ENCODE measurements around the gene ACVR2B. TPM values are rescaled to one million over a fixed set of nuclear protein-coding genes. Genes with fewer than 3 reads are reported as not detected.

Gene ACVR2B
- total and polyA plus RNA-seq, 2 donors, result 1.4 to 11.7 TPM

DNA sequence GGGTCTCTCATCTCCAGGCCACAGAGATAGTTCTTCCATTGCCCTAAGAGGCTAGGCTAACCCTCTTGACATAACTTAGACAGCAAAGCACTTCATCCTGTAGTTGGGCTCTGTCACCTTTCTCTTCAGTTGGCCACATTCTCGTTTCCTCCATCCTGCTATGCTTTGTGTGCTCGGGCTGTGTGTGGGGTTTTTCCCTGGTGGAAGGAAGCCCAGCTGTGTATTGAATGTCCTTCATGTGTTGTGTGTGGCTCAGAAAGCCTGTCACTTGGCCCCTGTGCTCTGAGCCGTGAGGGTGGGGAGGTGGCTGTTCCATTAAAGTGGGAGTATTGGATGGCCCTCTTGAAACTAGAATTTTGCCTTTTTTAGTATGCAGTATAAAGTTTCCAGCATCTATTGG is 33.6 kb downstream of the ACVR2B start:
- DNase-seq (ENCODE audit: extremely low spot score), result no peak
- Histone ChIP-seq H3K36me3 (ENCODE audit: insufficient read depth) (peaks cover 2% of the 10 kb centered on the region), H3K27ac (ENCODE audit: low read depth) (no peak overlapping the region), H3K4me3 (ENCODE audit: low read depth, low read length) (no peak overlapping the region), H3K4me1 (ENCODE audit: insufficient read depth) (no peaks in the 10 kb centered on the region)
- WGBS, result 82% methylated on average over 3 of the region's 3 CpGs

DNA sequence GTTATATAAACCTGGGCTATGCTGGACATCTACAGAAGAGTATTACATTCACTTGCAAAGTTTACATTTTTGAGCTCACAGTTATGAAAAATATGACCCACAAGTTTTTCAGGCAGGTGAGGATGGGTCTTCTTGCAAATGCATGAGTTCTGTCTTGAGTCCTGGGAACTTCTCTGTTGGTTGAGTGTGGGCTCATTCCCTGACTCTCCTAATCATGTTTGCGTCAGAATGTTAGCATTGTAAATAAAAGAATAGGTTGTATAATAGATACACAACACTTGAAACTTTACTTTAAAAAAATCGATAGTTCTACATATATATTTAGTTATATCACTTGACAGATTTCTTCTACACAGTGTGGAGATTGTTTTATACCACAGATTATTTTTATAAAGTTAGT is 35.3 kb downstream of the ACVR2B start:
- 97% methylated on average over 2 of the region's 2 CpGs for WGBS

DNA sequence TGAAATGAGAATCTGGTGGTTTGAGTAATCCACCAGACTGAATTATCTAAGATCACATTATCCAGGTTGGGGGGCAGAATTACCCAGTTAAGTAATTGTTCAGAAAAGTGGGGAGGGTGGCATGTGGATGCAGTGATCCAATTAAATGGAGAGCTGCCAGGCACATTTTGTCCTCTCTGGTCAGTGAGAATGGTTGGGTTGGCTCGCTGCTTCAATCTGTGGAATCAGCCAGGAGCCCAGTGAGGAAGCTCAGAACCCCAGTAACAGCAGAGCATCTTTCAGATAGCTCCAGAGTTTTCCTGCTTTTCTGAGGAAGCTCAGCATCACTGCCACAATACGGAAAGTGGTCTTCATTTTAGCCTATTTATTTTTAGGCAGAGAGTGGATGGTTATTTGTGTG is 36.1 kb downstream of the ACVR2B start:
- H3K4me1 ChIP-seq (ENCODE audit: insufficient read depth), result no peaks in the 10 kb centered on the region
- 97% methylated on average over 2 of the region's 2 CpGs for WGBS
- no peaks in the 10 kb centered on the region for H3K36me3 ChIP-seq (ENCODE audit: insufficient read depth)
- H3K27ac ChIP-seq (ENCODE audit: low read depth), result no peak overlapping the region
- H3K4me3 ChIP-seq (ENCODE audit: low read depth, low read length), result no peak overlapping the region
- no peak for DNase-seq (ENCODE audit: extremely low spot score)

More for the DNA sequence above, 35.3 kb downstream of the ACVR2B start:
- Histone ChIP-seq H3K4me3 (ENCODE audit: low read depth, low read length) (no peak overlapping the region), H3K27ac (ENCODE audit: low read depth) (no peak overlapping the region), H3K36me3 (ENCODE audit: insufficient read depth) (peaks cover 2% of the 10 kb centered on the region), H3K4me1 (ENCODE audit: insufficient read depth) (no peaks in the 10 kb centered on the region)
- no peak for DNase-seq (ENCODE audit: extremely low spot score)

DNA sequence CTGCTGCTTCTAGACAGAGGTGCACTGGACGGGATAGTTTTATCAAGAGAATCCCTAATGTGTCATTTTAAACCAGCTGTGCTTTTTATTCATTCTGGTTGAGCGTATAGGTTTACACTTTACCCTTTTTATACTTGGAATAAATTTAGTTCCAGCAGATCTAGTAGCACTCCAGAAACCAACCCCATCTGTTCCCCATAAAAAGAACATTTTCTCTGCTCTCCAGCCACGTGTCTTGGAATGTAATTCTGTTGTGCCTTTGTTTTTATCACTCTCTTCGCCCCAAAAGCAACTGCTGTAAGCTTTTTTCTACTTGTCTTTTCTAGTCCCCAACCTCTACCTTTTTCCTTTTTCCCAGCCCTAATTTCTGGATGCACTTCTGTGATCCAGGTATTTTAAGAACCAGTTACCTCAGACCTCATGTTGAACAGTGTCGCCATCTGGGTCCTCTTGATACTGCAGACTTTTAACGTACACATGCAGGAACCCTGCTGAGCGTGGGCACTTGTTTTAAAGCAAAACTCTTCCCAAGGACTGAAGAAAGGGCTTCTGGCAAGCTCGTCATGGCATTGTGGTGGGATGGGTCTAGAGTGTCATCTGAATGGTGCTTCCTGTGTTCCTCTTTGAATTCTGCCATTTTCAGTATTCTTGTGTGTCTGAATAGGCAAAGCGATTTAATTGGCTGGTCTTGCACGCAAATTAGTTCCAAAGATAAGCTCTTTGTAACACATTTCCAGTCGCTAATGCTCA is 36.8 kb downstream of the ACVR2B start:
- no peaks in the 10 kb centered on the region for H3K36me3 ChIP-seq (ENCODE audit: insufficient read depth)
- no peaks in the 10 kb centered on the region for H3K4me1 ChIP-seq (ENCODE audit: insufficient read depth)
- H3K4me3 ChIP-seq (ENCODE audit: low read depth, low read length), result no peak overlapping the region
- WGBS, result 82% methylated on average over 11 of the region's 11 CpGs
- no peak for DNase-seq (ENCODE audit: extremely low spot score)
- H3K27ac ChIP-seq (ENCODE audit: low read depth), result no peak overlapping the region

DNA sequence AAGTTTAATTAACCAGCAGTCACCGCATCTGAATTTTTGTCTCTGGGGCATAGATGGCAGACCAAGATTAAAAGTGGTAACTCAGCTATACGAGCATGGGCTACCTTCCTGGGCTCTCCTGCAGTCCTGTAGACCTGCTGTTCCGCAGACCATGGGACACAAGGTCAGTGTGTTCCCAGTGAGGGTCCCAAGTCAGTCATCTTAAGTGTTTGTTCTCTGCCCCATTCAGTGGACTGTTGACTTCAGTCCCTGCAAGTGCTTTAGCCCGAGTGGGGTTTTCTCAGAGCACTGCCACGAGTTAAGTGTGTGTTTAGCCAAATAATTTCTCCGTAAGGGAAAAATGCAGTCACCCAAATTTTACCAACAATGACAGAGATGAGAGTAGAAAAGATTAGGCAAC is 37.5 kb downstream of the ACVR2B start:
- WGBS, result 93% methylated on average over 6 of the region's 6 CpGs

DNA sequence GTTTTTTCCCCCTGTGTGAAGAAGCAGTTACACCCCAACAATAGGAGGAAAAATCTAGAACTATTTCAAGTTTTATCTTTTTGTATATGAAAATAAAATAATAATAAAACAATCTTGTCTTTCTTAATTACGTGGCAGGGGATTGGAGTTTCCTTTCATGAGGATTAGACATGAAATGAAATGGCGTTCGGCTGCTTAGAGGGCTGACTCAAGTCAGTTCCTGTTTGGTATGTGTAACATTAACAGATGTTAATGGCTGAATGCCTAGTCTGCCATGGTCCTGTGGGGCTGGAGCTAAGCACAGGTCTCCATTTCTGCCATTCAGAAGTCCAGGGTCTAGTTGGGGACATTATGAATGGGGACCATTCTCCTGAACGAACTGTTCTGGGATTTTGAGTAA is 39.3 kb downstream of the ACVR2B start:
- no peaks in the 10 kb centered on the region for H3K36me3 ChIP-seq (ENCODE audit: insufficient read depth)
- peaks cover 1% of the 10 kb centered on the region for H3K4me1 ChIP-seq (ENCODE audit: insufficient read depth)
- no peak overlapping the region for H3K27ac ChIP-seq (ENCODE audit: low read depth)
- WGBS, result 56% methylated on average over 4 of the region's 4 CpGs
- DNase-seq (ENCODE audit: extremely low spot score), result no peak
- no peak overlapping the region for H3K4me3 ChIP-seq (ENCODE audit: low read depth, low read length)

More for the DNA sequence above, 37.5 kb downstream of the ACVR2B start:
- Histone ChIP-seq H3K4me1 (ENCODE audit: insufficient read depth) (no peaks in the 10 kb centered on the region), H3K4me3 (ENCODE audit: low read depth, low read length) (no peak overlapping the region), H3K27ac (ENCODE audit: low read depth) (no peak overlapping the region), H3K36me3 (ENCODE audit: insufficient read depth) (no peaks in the 10 kb centered on the region)
- no peak for DNase-seq (ENCODE audit: extremely low spot score)

DNA sequence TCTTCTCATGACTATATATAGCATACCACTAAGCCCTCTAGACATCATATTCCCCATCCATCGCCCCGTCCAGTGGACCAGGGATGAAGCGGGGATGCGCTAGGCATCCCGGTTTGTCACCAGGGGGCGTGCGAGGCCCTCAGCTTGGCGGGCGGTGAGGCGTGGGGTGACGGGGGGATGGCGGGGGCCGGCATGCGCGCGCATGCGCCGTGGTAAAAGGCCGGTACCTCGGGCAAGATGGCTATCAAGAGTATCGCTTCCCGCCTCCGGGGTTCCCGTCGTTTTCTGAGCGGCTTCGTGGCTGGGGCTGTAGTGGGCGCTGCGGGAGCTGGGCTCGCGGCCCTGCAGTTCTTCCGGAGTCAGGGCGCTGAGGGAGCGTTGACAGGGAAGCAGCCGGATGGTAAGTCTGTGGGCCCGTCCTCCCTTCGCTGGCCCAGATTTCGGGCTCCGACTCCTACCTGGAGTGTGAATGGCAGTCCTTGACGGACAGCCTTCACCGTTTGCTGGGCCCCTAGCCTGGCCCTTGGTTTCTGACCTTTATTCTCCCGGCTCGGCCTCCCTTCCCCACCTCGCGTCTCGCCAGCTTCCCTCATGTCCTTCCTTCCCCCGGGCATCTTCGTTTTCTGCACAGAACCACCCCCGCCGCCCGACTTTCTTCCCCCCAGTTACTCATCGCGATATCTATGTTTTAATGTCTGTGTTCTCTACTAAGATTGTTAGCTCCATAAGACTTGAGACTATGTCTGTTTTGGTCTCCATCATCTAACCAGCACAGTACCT is 42.6 kb downstream of the ACVR2B start, which contains the start of gene EXOG:
Gene EXOG, plus strand, starts transcription at position 210 of the 780 bp plus-strand sequence. Its CDS starts 28 bp downstream, at position 238.
- Histone ChIP-seq H3K27ac (ENCODE audit: low read depth) (peak within 1 kb of the TSS; percentile 68), H3K36me3 (ENCODE audit: insufficient read depth) (no peaks in the 10 kb centered on the region), H3K4me1 (ENCODE audit: insufficient read depth) (peaks cover 1% of the 10 kb centered on the region), H3K4me3 (ENCODE audit: low read depth, low read length) (peak within 1 kb of the TSS; percentile 76)
- WGBS, result under 1% methylated on average over 53 of the region's 53 CpGs
- peak; percentile 67 for DNase-seq (ENCODE audit: extremely low spot score)

DNA sequence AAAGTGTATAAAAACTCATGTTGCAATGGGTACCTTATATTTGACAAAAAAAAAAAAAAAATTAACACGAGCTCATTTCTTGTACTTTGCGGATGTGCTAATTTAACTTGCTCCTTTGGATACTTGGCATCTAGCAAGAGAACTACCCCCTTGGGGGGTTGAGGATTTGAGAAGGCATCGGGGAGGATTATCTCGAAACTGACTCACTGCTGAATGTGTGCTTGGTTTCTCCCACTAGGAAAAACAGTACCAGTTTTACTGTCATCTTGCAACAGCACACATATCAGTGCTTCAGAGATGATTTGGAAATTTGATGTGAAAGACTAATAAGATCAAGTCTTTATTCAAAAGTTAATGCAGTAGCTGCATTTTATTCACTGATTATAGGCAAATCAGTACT is 43.3 kb downstream of the ACVR2B start:
- no peaks in the 10 kb centered on the region for H3K36me3 ChIP-seq (ENCODE audit: insufficient read depth)
- peaks cover 1% of the 10 kb centered on the region for H3K4me1 ChIP-seq (ENCODE audit: insufficient read depth)
- no peak overlapping the region for H3K27ac ChIP-seq (ENCODE audit: low read depth)
- WGBS, result 36% methylated on average over 4 of the region's 4 CpGs
- peak overlapping the region; percentile 76 for H3K4me3 ChIP-seq (ENCODE audit: low read depth, low read length)
- no peak for DNase-seq (ENCODE audit: extremely low spot score)

DNA sequence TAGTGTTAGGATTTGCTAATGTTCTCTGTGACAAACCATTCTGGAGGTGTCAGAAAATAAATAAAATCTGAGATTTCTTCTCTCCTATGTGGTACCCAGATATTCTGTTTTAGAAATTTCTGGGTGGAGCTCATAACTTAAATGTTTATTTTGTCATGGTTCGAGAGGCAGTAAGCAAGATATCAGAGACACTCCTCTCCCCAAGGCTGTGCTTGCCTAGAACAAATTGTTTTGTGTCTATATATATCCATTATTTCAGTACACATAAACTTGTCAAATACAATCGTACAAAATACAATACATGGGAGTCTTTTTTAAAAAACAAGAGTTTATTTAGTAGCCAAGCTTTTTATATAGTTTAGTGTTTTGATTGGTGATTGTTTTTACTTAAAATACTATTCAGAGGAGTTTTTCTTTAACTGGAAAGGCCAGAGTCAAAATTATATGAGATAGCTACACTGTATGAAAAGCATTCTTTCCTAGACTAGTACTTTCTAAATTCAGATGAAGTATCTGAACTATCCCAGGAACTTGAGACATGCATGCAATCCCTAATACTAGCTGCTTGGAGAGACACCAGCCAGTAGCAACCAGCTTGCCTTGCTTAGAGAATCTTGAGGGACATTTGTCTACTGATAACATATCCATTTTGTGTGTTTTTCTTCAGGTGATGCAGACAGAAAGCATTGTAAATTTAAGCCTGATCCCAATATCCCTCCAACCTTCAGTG is 47.2 kb downstream of the ACVR2B start:
- H3K4me1 ChIP-seq (ENCODE audit: insufficient read depth), result peaks cover 1% of the 10 kb centered on the region
- H3K36me3 ChIP-seq (ENCODE audit: insufficient read depth), result peaks cover 1% of the 10 kb centered on the region
- H3K27ac ChIP-seq (ENCODE audit: low read depth), result no peak overlapping the region
- 45% methylated on average over 2 of the region's 2 CpGs for WGBS
- H3K4me3 ChIP-seq (ENCODE audit: low read depth, low read length), result no peak overlapping the region
- DNase-seq (ENCODE audit: extremely low spot score), result no peak

DNA sequence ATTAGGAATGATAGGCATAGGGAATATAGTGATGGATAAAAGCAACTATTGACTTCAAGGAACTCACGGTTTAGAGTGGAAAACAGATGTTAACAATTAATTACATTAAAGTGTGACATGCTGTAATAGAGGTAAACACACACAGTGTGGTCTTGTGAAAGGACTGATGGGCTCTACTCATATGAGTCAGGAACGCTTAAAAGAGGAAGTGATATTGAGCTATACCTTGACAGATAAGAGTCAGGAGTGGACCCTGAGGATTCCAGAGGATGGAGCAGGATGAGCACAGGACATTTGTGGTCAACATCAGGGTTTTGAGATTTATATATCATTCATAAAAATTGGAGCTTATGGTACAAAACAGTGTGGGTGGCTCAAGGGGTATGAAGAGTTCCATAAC is 53.4 kb downstream of the ACVR2B start:
- H3K36me3 ChIP-seq (ENCODE audit: insufficient read depth), result peaks cover 1% of the 10 kb centered on the region
- WGBS, result 86% methylated on average over 2 of the region's 2 CpGs
- H3K4me3 ChIP-seq (ENCODE audit: low read depth, low read length), result no peak overlapping the region
- no peak for DNase-seq (ENCODE audit: extremely low spot score)
- no peaks in the 10 kb centered on the region for H3K4me1 ChIP-seq (ENCODE audit: insufficient read depth)
- H3K27ac ChIP-seq (ENCODE audit: low read depth), result no peak overlapping the region

DNA sequence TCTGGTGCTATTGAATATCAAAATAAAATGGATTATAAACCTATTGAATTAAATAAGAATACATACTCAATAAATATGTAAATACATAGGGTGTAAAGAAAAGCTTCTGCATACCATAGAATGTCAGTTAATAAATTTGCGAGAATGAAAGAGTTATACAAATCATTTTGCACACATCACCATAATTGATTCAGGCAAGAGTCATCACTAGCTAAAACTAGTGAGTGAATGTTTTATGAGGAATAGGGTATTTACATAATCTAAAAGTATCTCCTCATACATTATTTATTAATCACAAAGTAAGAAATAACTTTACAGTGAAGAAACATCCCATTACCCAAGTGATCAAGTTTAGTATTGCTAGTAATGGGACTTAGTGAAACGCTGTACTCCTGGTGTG is 56.0 kb downstream of the ACVR2B start:
- H3K36me3 ChIP-seq (ENCODE audit: insufficient read depth), result no peaks in the 10 kb centered on the region
- 90% methylated on average over 2 of the region's 2 CpGs for WGBS
- no peaks in the 10 kb centered on the region for H3K4me1 ChIP-seq (ENCODE audit: insufficient read depth)
- no peak for DNase-seq (ENCODE audit: extremely low spot score)
- no peak overlapping the region for H3K27ac ChIP-seq (ENCODE audit: low read depth)
- no peak overlapping the region for H3K4me3 ChIP-seq (ENCODE audit: low read depth, low read length)

DNA sequence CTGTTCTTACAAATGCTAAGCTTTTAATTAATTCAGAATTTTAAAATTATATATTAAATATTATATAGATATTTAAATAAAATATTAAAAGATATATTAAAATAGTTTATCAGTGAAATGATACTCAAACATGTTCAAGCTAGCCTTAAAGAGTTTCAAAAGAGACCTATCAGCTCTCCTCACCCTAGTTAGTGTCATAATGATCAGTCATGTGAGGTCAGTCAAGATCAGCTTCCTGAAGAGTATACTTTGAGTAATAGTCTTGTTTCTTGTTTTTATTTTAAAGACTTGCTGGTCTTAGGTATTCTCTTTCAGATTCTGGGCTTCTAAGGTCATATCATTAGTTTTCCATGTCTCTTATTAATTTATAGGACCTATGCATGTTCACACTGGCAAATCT is 56.9 kb downstream of the ACVR2B start:
- Histone ChIP-seq H3K4me1 (ENCODE audit: insufficient read depth) (no peaks in the 10 kb centered on the region), H3K36me3 (ENCODE audit: insufficient read depth) (no peaks in the 10 kb centered on the region), H3K27ac (ENCODE audit: low read depth) (no peak overlapping the region), H3K4me3 (ENCODE audit: low read depth, low read length) (no peak overlapping the region)
- no peak for DNase-seq (ENCODE audit: extremely low spot score)

DNA sequence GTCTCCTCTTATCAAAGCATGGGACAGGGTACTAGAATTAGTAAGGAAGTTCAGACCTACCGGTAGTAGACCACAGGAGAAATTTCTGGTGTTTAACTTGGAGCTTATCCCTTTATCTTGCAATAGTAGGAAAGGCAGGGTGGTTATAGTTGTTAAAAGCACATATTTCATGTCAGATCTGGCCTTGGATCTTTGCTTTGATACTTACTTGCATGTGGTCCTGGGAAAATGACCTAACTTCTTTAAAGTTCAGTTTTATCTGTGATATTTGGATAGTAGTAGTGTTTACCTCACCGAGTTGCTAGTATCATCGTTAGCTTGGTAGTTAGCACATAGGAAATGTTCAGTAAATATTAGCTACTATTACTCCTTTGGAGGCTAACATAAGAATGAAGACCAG is 57.9 kb downstream of the ACVR2B start:
- DNase-seq (ENCODE audit: extremely low spot score), result no peak
- no peaks in the 10 kb centered on the region for H3K36me3 ChIP-seq (ENCODE audit: insufficient read depth)
- H3K4me3 ChIP-seq (ENCODE audit: low read depth, low read length), result no peak overlapping the region
- H3K4me1 ChIP-seq (ENCODE audit: insufficient read depth), result no peaks in the 10 kb centered on the region
- H3K27ac ChIP-seq (ENCODE audit: low read depth), result no peak overlapping the region
- WGBS, result 82% methylated on average over 3 of the region's 3 CpGs

Measured in urinary bladder (tissue), 4 donors.